Endothelial cell of umbilical vein (primary cell): ENCODE results near the gene ATXN2. TPM values are rescaled to one million over a fixed set of nuclear protein-coding genes. Genes with fewer than 3 reads are reported as not detected.

ENCODE experiments used
- BruUV-seq: library from RNA; stranded (reverse); fragments of 400-500 nt; replicated peaks from 2 replicates; lab custom pipeline; 2021; lab: Mats Ljungman, UMichigan
- CTCF ChIA-PET: fragments of 300-600, 350-600 bp; sonication (Branson Sonifier 250); formaldehyde crosslinking; loops from one replicate; lab custom pipeline; 2021; ENCODE audit warnings: antibody characterized with exemption, inconsistent platforms; lab: Charles Lee
- POLR2A ChIA-PET: fragments of 300-600, 350-600 bp; sonication (Branson Sonifier 250); formaldehyde crosslinking; loops from one replicate; lab custom pipeline; 2021; ENCODE audit warnings: antibody characterized with exemption, inconsistent platforms; lab: Charles Lee
- DNase-seq: peaks from one replicate; pipeline ENCODE4 v3.0.0-alpha.2; 2011; ENCODE audit warnings: low read depth, low spot score
- FAIRE-seq: peaks from 2 replicates; lab custom pipeline; 2011; peaks lifted over from hg19 to GRCh38; lab: Jason Lieb, UNC
- H2AFZ ChIP-seq: 2 replicates; pipeline ENCODE4 v1.6.0; 2012; ENCODE audit warnings: low read depth, low read length, control low read depth, inconsistent platforms
- H3K27ac ChIP-seq: 2 replicates; pipeline ENCODE4 v1.5.1; 2011; ENCODE audit warnings: low read depth, mild to moderate bottlenecking, control low read depth, low read length, moderate library complexity; ENCODE audit not compliant: insufficient read depth
- H3K27me3 ChIP-seq, 2 experiments: 2 replicates each; pipeline versions ENCODE4 v1.6.0 to v1.6.1; 2011; ENCODE audit warnings: low read length in 2 of 2, mixed read lengths in 1 of 2; ENCODE audit not compliant: control insufficient read depth in 2 of 2, insufficient read depth in 2 of 2
- H3K36me3 ChIP-seq, 2 experiments: 2 replicates in 1 of 2; 3 replicates in 1 of 2; pipeline ENCODE4 v1.5.1; 2011; ENCODE audit warnings: low read length in 2 of 2, mild to moderate bottlenecking in 1 of 2, moderate library complexity in 1 of 2; ENCODE audit not compliant: control insufficient read depth in 2 of 2, insufficient read depth in 2 of 2; ENCODE audit errors: extremely low read depth in 1 of 2
- H3K4me1 ChIP-seq: 3 replicates; pipeline ENCODE4 v1.5.1; 2011; ENCODE audit warnings: mild to moderate bottlenecking, low read length; ENCODE audit not compliant: control insufficient read depth, insufficient read depth; ENCODE audit errors: extremely low read depth
- H3K4me2 ChIP-seq: 2 replicates; pipeline ENCODE4 v1.6.1; 2011; ENCODE audit warnings: low read length, control low read depth, mixed read lengths; ENCODE audit not compliant: insufficient read depth
- H3K4me3 ChIP-seq, 3 experiments: fragments of 200-600 bp in 1 of 3; sonication (generic), shearing (Covaris generic) in 1 of 3; replicated peaks in 1 of 3; 2 replicates each; pipeline ENCODE4 v1.5.1; 2011 to 2016; ENCODE audit warnings: control low read depth in 3 of 3, low read length in 3 of 3, mild to moderate bottlenecking in 2 of 3, inconsistent platforms in 1 of 3, low read depth in 1 of 3, moderate library complexity in 1 of 3; ENCODE audit not compliant: insufficient read depth in 1 of 3
- H3K79me2 ChIP-seq: 2 replicates; pipeline ENCODE4 v1.6.0; 2012; ENCODE audit warnings: low read length, inconsistent platforms; ENCODE audit not compliant: control insufficient read depth, insufficient read depth
- H3K9ac ChIP-seq: replicated peaks from 2 replicates; pipeline ENCODE3; 2011; ENCODE audit warnings: low read length, control low read depth; ENCODE audit not compliant: insufficient read depth; ENCODE audit errors: extremely low read depth
- H3K9me1 ChIP-seq: replicated peaks from 3 replicates; pipeline ENCODE4 v1.6.0; 2011; ENCODE audit warnings: mild to moderate bottlenecking, low read length; ENCODE audit not compliant: control insufficient read depth, insufficient read depth; ENCODE audit errors: extremely low read depth
- H3K9me3 ChIP-seq: replicated peaks from 2 replicates; pipeline ENCODE4 v1.5.1; 2012; ENCODE audit warnings: low read length, inconsistent platforms; ENCODE audit not compliant: control insufficient read depth, insufficient read depth
- H4K20me1 ChIP-seq: replicated peaks from 2 replicates; pipeline ENCODE3; 2011; ENCODE audit warnings: mild to moderate bottlenecking, low read length; ENCODE audit not compliant: control insufficient read depth, insufficient read depth; ENCODE audit errors: extremely low read depth
- CTCF ChIP-seq, 2 donors: IDR thresholded peaks; 1 replicate in 1 of 2; 2 replicates in 1 of 2; pipeline ENCODE4 v1.5.1; 2011; ENCODE audit warnings: low read length in 2 of 2, mild to moderate bottlenecking in 2 of 2, moderate library complexity in 2 of 2, control low read depth in 1 of 2, inconsistent platforms in 1 of 2, low read depth in 1 of 2; ENCODE audit not compliant: insufficient read depth in 1 of 2; ENCODE audit errors: extremely low read depth in 1 of 2
- EZH2 ChIP-seq: IDR thresholded peaks from 2 replicates; pipeline ENCODE4 v1.6.1; 2012; ENCODE audit warnings: borderline replicate concordance, low read depth, mild to moderate bottlenecking, moderate library complexity, low read length, inconsistent platforms; ENCODE audit not compliant: severe bottlenecking
- FOS ChIP-seq: IDR thresholded peaks from 2 replicates; pipeline ENCODE4 v1.6.1; 2011; ENCODE audit warnings: mild to moderate bottlenecking, low read length, moderate library complexity, borderline replicate concordance; ENCODE audit not compliant: insufficient read depth
- GATA2 ChIP-seq: IDR thresholded peaks from 2 replicates; pipeline ENCODE4 v1.7.0; 2011; ENCODE audit warnings: low read depth, mild to moderate bottlenecking, moderate library complexity, mixed read lengths, low read length; ENCODE audit not compliant: insufficient read length, insufficient read depth
- JUN ChIP-seq: IDR thresholded peaks from 2 replicates; pipeline ENCODE4 v1.6.1; 2011; ENCODE audit warnings: borderline replicate concordance, low read depth; ENCODE audit not compliant: insufficient read length, insufficient read depth
- MAX ChIP-seq: IDR thresholded peaks from 2 replicates; pipeline ENCODE4 v1.6.1; 2011; ENCODE audit not compliant: insufficient read depth, insufficient read length
- MYC ChIP-seq: IDR thresholded peaks from one replicate; pipeline ENCODE4 v1.6.1; 2011; ENCODE audit warnings: mild to moderate bottlenecking, low read depth, low read length
- POLR2A ChIP-seq: IDR thresholded peaks from 2 replicates; pipeline ENCODE4 v1.6.1; 2012; ENCODE audit warnings: low read depth, mild to moderate bottlenecking, control low read depth, low read length
- POLR2AphosphoS5 ChIP-seq: IDR thresholded peaks from 2 replicates; pipeline ENCODE4 v1.6.1; 2012; ENCODE audit warnings: low read depth, mild to moderate bottlenecking, control low read depth, low read length, moderate library complexity; ENCODE audit not compliant: insufficient read depth
- dilution Hi-C: fragments of 300-500 bp; cut with MboI; formaldehyde crosslinking; loops from one replicate; pipeline ENCODE4 v1.15.0; 2019; ENCODE audit warnings: low sequenced_read_pairs; ENCODE audit not compliant: extremely low pct_ligation_motif_present
- intact Hi-C: fragments of 100-400 bp; cut with micrococcal nuclease; formaldehyde crosslinking; loops from one replicate; pipeline ENCODE4 v1.10.0; 2022
- polyA plus RNA-seq, 4 experiments: library from polyadenylated mRNA; depleted of rRNA in 3 of 4; stranded (reverse) in 3 of 4; unstranded in 1 of 4; fragments of >200 nt; gene quantifications; 2 replicates each; pipeline versions ENCODE4 v1.2.1 to v1.2.3, GENCODE V29; 2011 to 2012; ENCODE audit warnings: missing spikeins in 1 of 4
- total RNA-seq: library from RNA; stranded (reverse); gene quantifications from 2 replicates; pipeline ENCODE4 v1.2.3, GENCODE V29; 2021

Gene ATXN2
- total and polyA plus RNA-seq, 2 donors (not counting 3 experiments of a cell fraction or from before 2014, with no cell fraction given): 58.9 to 86.7 TPM

- BruUV-seq: no TSS peak
- no peak for DNase-seq
- Histone ChIP-seq H4K20me1 (no peaks in the 10 kb centered on the region), H3K36me3 (peaks cover 13% of the 10 kb centered on the region in 2 experiments), H3K4me3 (no peak overlapping the region), H3K9me1 (no peaks in the 10 kb centered on the region), H3K4me1 (no peaks in the 10 kb centered on the region), H2AFZ (no peak overlapping the region), H3K9me3 (no peaks in the 10 kb centered on the region), H3K4me2 (no peak overlapping the region), H3K27me3 (no peaks in the 10 kb centered on the region), H3K9ac (no peak overlapping the region), H3K79me2 (no peaks in the 10 kb centered on the region), H3K27ac (no peak overlapping the region)
- TF ChIP-seq CTCF (IDR thresholded peaks at IDR 0.05; ENCODE audit: extremely low read depth in 1 of 2, insufficient read depth in 1 of 2, low read depth in 1 of 2, low read length in 2 of 2): no peak
- TF ChIP-seq FOS: no peak
- TF ChIP-seq MYC: no peak
- TF ChIP-seq MAX: no peak
- no peak for TF ChIP-seq POLR2AphosphoS5
- TF ChIP-seq EZH2: no peak
- TF ChIP-seq POLR2A: no peak
- no peak for TF ChIP-seq GATA2
- TF ChIP-seq JUN: no peak
- dilution Hi-C loops: no loop called here
- intact Hi-C loops: no loop called here
- CTCF ChIA-PET: interaction anchor here (1.0 to 1.2 kb wide), 4 partner anchors 11 to 108 kb away, joined by 3 read pairs; no protein-coding TSS in a partner anchor
- POLR2A ChIA-PET: no interaction called here
- FAIRE-seq: no peak
Observed at GRCh38 chr12:111505601-111506036, 93.5 kb downstream of the ATXN2 start.
